Measurements from ENCODE around the gene RARB.

DNA sequence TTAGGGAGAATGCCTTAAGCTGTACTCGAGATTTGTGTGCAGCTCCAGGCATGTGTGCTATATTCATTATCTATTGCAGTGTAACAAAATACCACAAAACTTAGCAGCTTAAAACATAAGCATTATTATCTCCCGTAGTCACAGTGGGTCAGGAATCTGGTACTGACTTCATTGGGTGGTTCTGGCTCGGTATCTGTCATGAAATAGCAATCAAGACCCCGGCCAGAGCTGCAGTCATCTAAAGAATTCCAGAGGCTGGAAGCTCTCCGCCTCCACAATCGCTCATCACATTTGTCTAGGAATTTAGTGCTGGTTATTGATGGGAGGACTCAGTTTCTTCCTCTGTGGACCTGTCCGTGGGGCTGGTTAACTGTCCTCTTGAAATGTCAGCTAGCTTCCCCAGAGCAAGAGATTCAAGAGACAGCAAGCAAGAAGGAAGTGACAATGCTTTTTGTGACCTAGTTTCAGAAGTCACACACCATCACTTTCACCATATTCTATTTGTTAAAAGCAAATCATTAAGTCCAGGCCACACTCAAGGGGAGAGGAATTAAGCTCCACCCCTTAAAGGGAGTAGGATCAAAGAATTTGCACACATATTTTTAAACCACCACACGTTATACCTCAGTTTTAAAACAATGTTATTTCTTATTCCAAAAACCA is 160.5 kb downstream of the RARB start:
- TF ChIP-seq, protein P1, sequence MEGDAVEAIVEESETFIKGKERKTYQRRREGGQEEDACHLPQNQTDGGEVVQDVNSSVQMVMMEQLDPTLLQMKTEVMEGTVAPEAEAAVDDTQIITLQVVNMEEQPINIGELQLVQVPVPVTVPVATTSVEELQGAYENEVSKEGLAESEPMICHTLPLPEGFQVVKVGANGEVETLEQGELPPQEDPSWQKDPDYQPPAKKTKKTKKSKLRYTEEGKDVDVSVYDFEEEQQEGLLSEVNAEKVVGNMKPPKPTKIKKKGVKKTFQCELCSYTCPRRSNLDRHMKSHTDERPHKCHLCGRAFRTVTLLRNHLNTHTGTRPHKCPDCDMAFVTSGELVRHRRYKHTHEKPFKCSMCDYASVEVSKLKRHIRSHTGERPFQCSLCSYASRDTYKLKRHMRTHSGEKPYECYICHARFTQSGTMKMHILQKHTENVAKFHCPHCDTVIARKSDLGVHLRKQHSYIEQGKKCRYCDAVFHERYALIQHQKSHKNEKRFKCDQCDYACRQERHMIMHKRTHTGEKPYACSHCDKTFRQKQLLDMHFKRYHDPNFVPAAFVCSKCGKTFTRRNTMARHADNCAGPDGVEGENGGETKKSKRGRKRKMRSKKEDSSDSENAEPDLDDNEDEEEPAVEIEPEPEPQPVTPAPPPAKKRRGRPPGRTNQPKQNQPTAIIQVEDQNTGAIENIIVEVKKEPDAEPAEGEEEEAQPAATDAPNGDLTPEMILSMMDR (IDR thresholded peaks at IDR 0.05) = no peak
- TF ChIP-seq POLR2A (IDR thresholded peaks at IDR 0.05) = no peak
